ENCODE measurements around the gene GHRL.

GHRL gene

DNA sequence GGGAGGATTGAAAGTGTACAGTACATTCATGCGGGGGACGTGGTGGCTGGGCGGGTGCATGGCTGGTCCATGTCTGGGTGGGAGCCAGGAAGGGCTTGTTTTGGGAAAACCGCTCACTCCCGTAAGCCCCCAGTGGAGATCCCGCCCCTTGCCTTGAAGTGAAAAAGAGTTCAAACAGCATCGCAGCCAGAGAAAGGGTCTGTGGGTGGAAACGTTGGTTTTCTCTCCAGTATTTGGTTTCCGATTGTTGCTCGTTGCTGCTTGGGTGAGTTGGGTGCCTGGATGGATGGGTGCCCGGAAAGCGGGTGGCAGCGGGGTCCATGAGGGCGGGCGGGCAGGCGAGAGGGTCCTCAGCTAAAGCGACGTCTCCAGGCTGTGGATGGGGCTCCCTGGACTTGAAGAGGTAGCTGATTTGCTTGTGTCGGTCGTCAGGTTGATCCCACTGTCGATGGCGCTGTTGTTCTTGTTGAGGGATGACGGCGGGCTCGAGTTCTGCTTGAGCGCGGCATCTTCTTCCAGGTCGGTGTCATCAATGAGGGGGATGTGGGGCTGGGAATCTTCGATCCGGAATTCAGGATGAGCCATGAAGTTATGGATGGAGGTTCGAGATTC lies 35.8 kb upstream of the GHRL start:
- TF ChIP-seq, protein P1, sequence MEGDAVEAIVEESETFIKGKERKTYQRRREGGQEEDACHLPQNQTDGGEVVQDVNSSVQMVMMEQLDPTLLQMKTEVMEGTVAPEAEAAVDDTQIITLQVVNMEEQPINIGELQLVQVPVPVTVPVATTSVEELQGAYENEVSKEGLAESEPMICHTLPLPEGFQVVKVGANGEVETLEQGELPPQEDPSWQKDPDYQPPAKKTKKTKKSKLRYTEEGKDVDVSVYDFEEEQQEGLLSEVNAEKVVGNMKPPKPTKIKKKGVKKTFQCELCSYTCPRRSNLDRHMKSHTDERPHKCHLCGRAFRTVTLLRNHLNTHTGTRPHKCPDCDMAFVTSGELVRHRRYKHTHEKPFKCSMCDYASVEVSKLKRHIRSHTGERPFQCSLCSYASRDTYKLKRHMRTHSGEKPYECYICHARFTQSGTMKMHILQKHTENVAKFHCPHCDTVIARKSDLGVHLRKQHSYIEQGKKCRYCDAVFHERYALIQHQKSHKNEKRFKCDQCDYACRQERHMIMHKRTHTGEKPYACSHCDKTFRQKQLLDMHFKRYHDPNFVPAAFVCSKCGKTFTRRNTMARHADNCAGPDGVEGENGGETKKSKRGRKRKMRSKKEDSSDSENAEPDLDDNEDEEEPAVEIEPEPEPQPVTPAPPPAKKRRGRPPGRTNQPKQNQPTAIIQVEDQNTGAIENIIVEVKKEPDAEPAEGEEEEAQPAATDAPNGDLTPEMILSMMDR (IDR thresholded peaks at IDR 0.05; ENCODE audit: low read depth, low read length) = no peak
- in situ Hi-C loops (cut with HindIII; ENCODE audit: low sequenced_read_pairs) = no loop called here
- H3K4me3 ChIP-seq (ENCODE audit: low read depth, low read length) = no peak overlapping the region
- no peak for DNase-seq (ENCODE audit: low read depth, low spot score)

DNA sequence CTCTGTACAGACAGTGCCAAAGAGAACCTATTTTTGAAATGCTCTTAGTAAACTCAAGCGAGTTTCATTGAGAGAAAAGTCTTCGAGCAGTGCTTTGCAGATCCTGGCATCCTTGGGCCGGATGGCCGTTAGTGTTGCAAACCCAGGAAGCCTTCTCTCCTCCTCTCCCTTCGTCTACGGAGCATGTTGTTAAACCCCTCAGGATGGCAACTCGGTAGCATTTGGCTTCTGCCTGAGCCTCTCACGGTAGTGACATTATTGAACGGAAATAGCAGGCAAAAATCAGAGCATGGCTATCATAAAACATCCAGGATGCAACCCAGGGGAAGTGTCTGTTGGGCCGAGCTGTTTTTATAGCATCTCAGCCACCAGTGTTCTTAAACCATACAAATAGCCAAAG lies 34.8 kb upstream of the GHRL start:
- in situ Hi-C loops (cut with HindIII; ENCODE audit: low sequenced_read_pairs) = no loop called here
- DNase-seq (ENCODE audit: low read depth, low spot score) = no peak
- H3K4me3 ChIP-seq (ENCODE audit: low read depth, low read length) = no peak overlapping the region
- TF ChIP-seq, protein P1 (IDR thresholded peaks at IDR 0.05; ENCODE audit: low read depth, low read length) = no peak

DNA sequence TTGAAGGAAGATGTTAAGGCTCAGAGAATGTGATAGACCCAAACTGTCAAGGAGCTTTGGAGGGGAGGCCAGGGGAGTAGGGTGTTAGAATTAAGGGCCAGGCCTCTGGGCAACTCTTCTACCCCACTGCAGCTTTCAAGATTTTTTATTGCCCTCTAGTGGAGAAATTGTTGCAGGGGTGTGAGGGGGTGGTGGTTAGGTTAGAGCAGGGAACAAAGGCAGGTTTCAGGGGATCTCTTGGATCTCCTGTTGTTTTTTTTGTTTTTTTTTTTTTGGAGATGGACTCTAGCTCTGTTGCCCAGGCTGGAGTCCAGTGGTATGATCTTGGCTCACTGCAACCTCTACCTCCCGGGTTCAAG lies 29.6 kb upstream of the GHRL start:
- no peak for DNase-seq (ENCODE audit: low read depth, low spot score)
- TF ChIP-seq, protein P1 (IDR thresholded peaks at IDR 0.05; ENCODE audit: low read depth, low read length) = peak; percentile 35
- no peak overlapping the region for H3K4me3 ChIP-seq (ENCODE audit: low read depth, low read length)
- in situ Hi-C loops (cut with HindIII; ENCODE audit: low sequenced_read_pairs) = no loop called here

DNA sequence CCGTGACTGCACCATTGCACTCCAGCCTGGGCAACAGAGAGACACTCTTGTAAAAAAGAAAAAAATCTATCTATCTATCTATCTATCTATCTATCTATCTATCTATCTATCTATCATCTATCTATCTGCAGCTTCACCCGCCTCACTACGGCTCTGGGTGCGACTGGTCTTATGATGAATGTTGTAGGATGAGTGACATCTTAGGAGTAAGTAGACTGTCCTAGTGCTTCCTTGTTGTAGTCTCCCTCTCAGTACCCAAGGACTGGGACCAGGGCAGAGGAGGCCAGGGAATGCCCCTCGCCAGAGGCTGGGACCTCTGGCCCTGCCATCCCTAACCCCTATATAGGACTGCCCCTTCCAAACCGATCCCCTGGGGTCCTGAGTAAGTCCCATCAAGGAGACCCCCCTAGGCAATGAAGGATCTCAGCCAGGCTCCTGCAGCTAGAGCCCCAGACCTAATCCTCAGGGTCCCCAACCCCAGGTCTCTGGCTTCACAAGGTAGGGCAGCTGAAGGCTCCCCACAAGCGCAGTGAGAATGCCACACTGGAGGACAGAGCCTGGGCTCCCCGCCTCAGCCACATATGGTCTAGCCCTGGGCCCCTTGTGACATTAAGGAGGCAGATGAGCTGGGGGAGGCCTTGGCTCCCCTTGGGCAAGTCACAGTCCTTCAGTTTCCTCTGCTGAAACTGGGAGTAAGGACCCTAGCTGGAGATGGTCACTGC lies 29.0 kb upstream of the GHRL start:
- H3K4me3 ChIP-seq (ENCODE audit: low read depth, low read length) = no peak overlapping the region
- TF ChIP-seq, protein P1 (IDR thresholded peaks at IDR 0.05; ENCODE audit: low read depth, low read length) = no peak
- in situ Hi-C loops (cut with HindIII; ENCODE audit: low sequenced_read_pairs) = no loop called here
- DNase-seq (ENCODE audit: low read depth, low spot score) = no peak

DNA sequence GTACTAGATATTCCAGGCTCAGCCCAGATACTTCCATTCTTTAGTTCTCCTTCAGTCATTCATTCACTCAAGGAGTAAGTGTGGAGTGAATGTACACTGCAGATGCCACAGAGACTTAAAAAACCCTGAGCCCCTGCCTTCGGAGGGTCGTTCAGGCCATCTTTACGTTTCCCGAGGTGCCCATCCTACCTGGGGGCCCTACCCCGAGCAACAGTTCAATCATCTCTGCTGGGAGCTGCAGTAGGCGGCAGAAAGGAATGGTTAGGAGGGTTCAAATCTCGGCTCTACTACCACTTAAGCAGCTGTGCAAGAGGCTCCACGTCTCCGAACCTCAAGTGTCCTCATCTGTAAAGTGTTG lies 27.6 kb upstream of the GHRL start:
- in situ Hi-C loops (cut with HindIII; ENCODE audit: low sequenced_read_pairs) = no loop called here

DNA sequence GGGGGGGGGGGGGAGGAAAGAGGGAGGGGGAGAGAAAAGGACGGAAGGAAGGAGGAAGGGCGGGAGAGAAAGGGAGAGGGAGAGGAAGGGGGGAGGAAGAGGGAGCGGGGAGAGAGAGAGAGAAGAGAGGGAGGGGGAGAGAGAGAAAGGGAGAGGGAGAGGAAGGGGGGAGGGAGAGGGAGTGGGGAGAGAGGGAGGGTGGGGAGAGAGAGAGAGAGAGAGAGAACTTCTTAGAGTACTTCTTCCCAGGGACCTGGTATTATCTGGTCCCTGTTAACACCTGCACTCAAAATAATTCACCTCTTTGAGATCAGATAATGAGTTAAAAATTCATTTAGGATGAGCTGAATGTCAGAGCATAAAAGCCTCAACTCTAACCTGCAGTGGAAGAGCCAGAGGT lies 27.1 kb upstream of the GHRL start:
- TF ChIP-seq, protein P1 (IDR thresholded peaks at IDR 0.05; ENCODE audit: low read depth, low read length) = no peak
- peak overlapping the region; percentile 100 for H3K4me3 ChIP-seq (ENCODE audit: low read depth, low read length)
- in situ Hi-C loops (cut with HindIII; ENCODE audit: low sequenced_read_pairs) = no loop called here
- DNase-seq (ENCODE audit: low read depth, low spot score) = no peak

More for the DNA sequence above, 27.6 kb upstream of the GHRL start:
- H3K4me3 ChIP-seq (ENCODE audit: low read depth, low read length) = peak overlapping the region; percentile 100
- TF ChIP-seq, protein P1 (IDR thresholded peaks at IDR 0.05; ENCODE audit: low read depth, low read length) = no peak
- no peak for DNase-seq (ENCODE audit: low read depth, low spot score)

All from astrocyte of the spinal cord (primary cell).